Rectal smooth muscle tissue (tissue), 1 donor: ENCODE measurements around the gene SULT4A1.

Experiments
- H3K27ac ChIP-seq: one replicate; pipeline ENCODE4 v1.7.0; 2013; ENCODE audit warnings: low read depth, low read length, inconsistent platforms
- H3K27me3 ChIP-seq: one replicate; pipeline ENCODE4 v1.7.0; 2013; ENCODE audit warnings: low read length; ENCODE audit not compliant: control insufficient read depth, insufficient read depth
- H3K36me3 ChIP-seq: one replicate; pipeline ENCODE4 v1.7.0; 2013; ENCODE audit warnings: low read length; ENCODE audit not compliant: control insufficient read depth, insufficient read depth
- H3K4me1 ChIP-seq: one replicate; pipeline ENCODE4 v1.7.0; 2013; ENCODE audit warnings: low read length; ENCODE audit not compliant: control insufficient read depth, insufficient read depth
- H3K4me3 ChIP-seq: one replicate; pipeline ENCODE4 v1.7.0; 2013; ENCODE audit warnings: low read length
- H3K9ac ChIP-seq: one replicate; pipeline ENCODE4 v1.7.0; 2013; ENCODE audit warnings: low read length

The SULT4A1 gene

GRCh38 chr22:43844560-43845545 is 17.5 kb downstream of the SULT4A1 start:
- Histone ChIP-seq H3K27me3 (peaks cover 4% of the 10 kb centered on the region), H3K27ac (no peak overlapping the region), H3K4me3 (no peak overlapping the region), H3K9ac (no peak overlapping the region), H3K4me1 (no peaks in the 10 kb centered on the region), H3K36me3 (no peaks in the 10 kb centered on the region)

- Histone ChIP-seq H3K27ac (no peak overlapping the region), H3K4me1 (no peaks in the 10 kb centered on the region), H3K27me3 (peaks cover 4% of the 10 kb centered on the region), H3K4me3 (no peak overlapping the region), H3K36me3 (no peaks in the 10 kb centered on the region), H3K9ac (no peak overlapping the region)
Observed at GRCh38 chr22:43843783-43844530, 18.4 kb downstream of the SULT4A1 start.

GRCh38 chr22:43841742-43842141 is 20.6 kb downstream of the SULT4A1 start:
- Histone ChIP-seq H3K27ac (no peak overlapping the region), H3K4me3 (no peak overlapping the region), H3K9ac (no peak overlapping the region), H3K27me3 (no peaks in the 10 kb centered on the region), H3K4me1 (no peaks in the 10 kb centered on the region), H3K36me3 (no peaks in the 10 kb centered on the region)

- Histone ChIP-seq H3K4me3 (no peak overlapping the region), H3K27me3 (no peaks in the 10 kb centered on the region), H3K27ac (no peak overlapping the region)
Observed at GRCh38 chr22:43840851-43841250, 21.5 kb downstream of the SULT4A1 start.

GRCh38 chr22:43840431-43840830 is 21.9 kb downstream of the SULT4A1 start:
- H3K36me3 ChIP-seq, result no peaks in the 10 kb centered on the region
- no peak overlapping the region for H3K27ac ChIP-seq
- no peaks in the 10 kb centered on the region for H3K27me3 ChIP-seq
- H3K4me3 ChIP-seq, result no peak overlapping the region
- H3K9ac ChIP-seq, result no peak overlapping the region
- no peaks in the 10 kb centered on the region for H3K4me1 ChIP-seq

More at GRCh38 chr22:43840851-43841250, 21.5 kb downstream of the SULT4A1 start:
- Histone ChIP-seq H3K9ac (no peak overlapping the region), H3K4me1 (no peaks in the 10 kb centered on the region), H3K36me3 (no peaks in the 10 kb centered on the region)

GRCh38 chr22:43839781-43840180 is 22.5 kb downstream of the SULT4A1 start:
- Histone ChIP-seq H3K27me3 (no peaks in the 10 kb centered on the region), H3K9ac (no peak overlapping the region), H3K27ac (no peak overlapping the region), H3K4me3 (no peak overlapping the region), H3K36me3 (no peaks in the 10 kb centered on the region), H3K4me1 (no peaks in the 10 kb centered on the region)

GRCh38 chr22:43838571-43839307 is 23.6 kb downstream of the SULT4A1 start:
- Histone ChIP-seq H3K36me3 (no peaks in the 10 kb centered on the region), H3K27ac (no peak overlapping the region), H3K4me3 (no peak overlapping the region)

GRCh38 chr22:43838161-43838560 is 24.2 kb downstream of the SULT4A1 start:
- Histone ChIP-seq H3K4me3 (no peak overlapping the region), H3K27me3 (no peaks in the 10 kb centered on the region), H3K9ac (no peak overlapping the region), H3K4me1 (no peaks in the 10 kb centered on the region), H3K36me3 (no peaks in the 10 kb centered on the region), H3K27ac (no peak overlapping the region)

More at GRCh38 chr22:43838571-43839307, 23.6 kb downstream of the SULT4A1 start:
- Histone ChIP-seq H3K4me1 (no peaks in the 10 kb centered on the region), H3K27me3 (no peaks in the 10 kb centered on the region), H3K9ac (no peak overlapping the region)

- H3K4me3 ChIP-seq, result no peak overlapping the region
- H3K27ac ChIP-seq, result no peak overlapping the region
- H3K27me3 ChIP-seq, result no peaks in the 10 kb centered on the region
- H3K9ac ChIP-seq, result no peak overlapping the region
- no peaks in the 10 kb centered on the region for H3K36me3 ChIP-seq
- H3K4me1 ChIP-seq, result no peaks in the 10 kb centered on the region
Observed at GRCh38 chr22:43837666-43838065, 24.6 kb downstream of the SULT4A1 start.

- H3K9ac ChIP-seq, result no peak overlapping the region
Observed at GRCh38 chr22:43835736-43836135, 26.6 kb downstream of the SULT4A1 start.

GRCh38 chr22:43835166-43835565 is 27.1 kb downstream of the SULT4A1 start:
- Histone ChIP-seq H3K36me3 (no peaks in the 10 kb centered on the region), H3K9ac (no peak overlapping the region), H3K27ac (no peak overlapping the region), H3K27me3 (no peaks in the 10 kb centered on the region), H3K4me1 (no peaks in the 10 kb centered on the region), H3K4me3 (no peak overlapping the region)

More at GRCh38 chr22:43835736-43836135, 26.6 kb downstream of the SULT4A1 start:
- Histone ChIP-seq H3K27ac (no peak overlapping the region), H3K4me3 (no peak overlapping the region), H3K27me3 (no peaks in the 10 kb centered on the region), H3K36me3 (no peaks in the 10 kb centered on the region), H3K4me1 (no peaks in the 10 kb centered on the region)
